GM21529 (cell line): ENCODE measurements around the gene GRAMD4.

Experiments
- ATAC-seq: cut with Tn5 transposase; IDR thresholded peaks from one replicate; pipeline ENCODE4 v1.9.1; 2021; ENCODE audit not compliant: unreplicated experiment

Gene GRAMD4

GRCh38 chr22:46666577-46667244, 46.5 kb downstream of the GRAMD4 start:
- ATAC-seq = no peak

- no peak for ATAC-seq
Measured at GRCh38 chr22:46667245-46667623, 47.0 kb downstream of the GRAMD4 start.

GRCh38 chr22:46668116-46668515, 47.9 kb downstream of the GRAMD4 start:
- no peak for ATAC-seq

GRCh38 chr22:46669201-46669600, 49.0 kb downstream of the GRAMD4 start:
- ATAC-seq = no peak

- no peak for ATAC-seq
Measured at GRCh38 chr22:46671824-46672432, 51.7 kb downstream of the GRAMD4 start.

GRCh38 chr22:46672731-46673130, 52.5 kb downstream of the GRAMD4 start:
- no peak for ATAC-seq

- no peak for ATAC-seq
Measured at GRCh38 chr22:46673205-46673604, 53.0 kb downstream of the GRAMD4 start.

GRCh38 chr22:46673662-46674236, 53.6 kb downstream of the GRAMD4 start:
- no peak for ATAC-seq

- no peak for ATAC-seq
Measured at GRCh38 chr22:46674367-46674781, 54.2 kb downstream of the GRAMD4 start.

- no peak for ATAC-seq
Measured at GRCh38 chr22:46674906-46675305, 54.7 kb downstream of the GRAMD4 start.

- ATAC-seq = no peak
Measured at GRCh38 chr22:46675479-46675878, 55.3 kb downstream of the GRAMD4 start.

GRCh38 chr22:46675938-46676337, 55.8 kb downstream of the GRAMD4 start:
- no peak for ATAC-seq

GRCh38 chr22:46676479-46676878, 56.3 kb downstream of the GRAMD4 start:
- no peak for ATAC-seq

- no peak for ATAC-seq
Measured at GRCh38 chr22:46676881-46677280, 56.7 kb downstream of the GRAMD4 start.

GRCh38 chr22:46677323-46678002, 57.3 kb downstream of the GRAMD4 start:
- ATAC-seq = no peak

GRCh38 chr22:46678003-46678657, 57.9 kb downstream of the GRAMD4 start:
- ATAC-seq = no peak

GRCh38 chr22:46678785-46679700, 58.9 kb downstream of the GRAMD4 start:
- no peak for ATAC-seq

GRCh38 chr22:46679706-46680269, 59.6 kb downstream of the GRAMD4 start:
- no peak for ATAC-seq

- ATAC-seq = no peak
Measured at GRCh38 chr22:46681010-46681409, 60.8 kb downstream of the GRAMD4 start.
